Measurements from ENCODE around the gene FAM131A.

FAM131A gene

DNA sequence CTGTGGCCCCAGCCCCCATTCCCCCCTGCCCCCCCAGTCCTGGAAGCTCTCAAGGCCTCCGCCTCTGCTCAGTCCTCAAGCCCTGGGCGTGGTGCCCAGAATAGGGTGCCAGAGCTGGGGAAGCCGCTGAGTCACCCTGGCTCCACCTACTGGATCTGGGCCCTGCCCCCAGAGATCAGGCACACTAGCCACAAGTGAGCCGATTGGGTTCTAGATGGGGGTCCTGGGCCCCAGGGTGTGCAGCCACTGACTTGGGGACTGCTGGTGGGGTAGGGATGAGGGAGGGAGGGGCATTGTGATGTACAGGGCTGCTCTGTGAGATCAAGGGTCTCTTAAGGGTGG is 17.3 kb upstream of the FAM131A start:
- no peaks in the 10 kb centered on the region for H3K27me3 ChIP-seq (ENCODE audit: control insufficient read depth, insufficient read depth, low read length)
- peaks cover 79% of the 10 kb centered on the region for H3K36me3 ChIP-seq (ENCODE audit: control insufficient read depth, low read depth, low read length)
- no peak overlapping the region for H3K27ac ChIP-seq (ENCODE audit: low read length)
- no peak overlapping the region for H3K9ac ChIP-seq (ENCODE audit: low read length)
- no peaks in the 10 kb centered on the region for H3K9me3 ChIP-seq (ENCODE audit: control insufficient read depth, low read depth, low read length)
- H3K4me1 ChIP-seq (ENCODE audit: control insufficient read depth, low read depth, low read length): peaks cover 3% of the 10 kb centered on the region
- no peak overlapping the region for H3K4me3 ChIP-seq (ENCODE audit: low read length)

DNA sequence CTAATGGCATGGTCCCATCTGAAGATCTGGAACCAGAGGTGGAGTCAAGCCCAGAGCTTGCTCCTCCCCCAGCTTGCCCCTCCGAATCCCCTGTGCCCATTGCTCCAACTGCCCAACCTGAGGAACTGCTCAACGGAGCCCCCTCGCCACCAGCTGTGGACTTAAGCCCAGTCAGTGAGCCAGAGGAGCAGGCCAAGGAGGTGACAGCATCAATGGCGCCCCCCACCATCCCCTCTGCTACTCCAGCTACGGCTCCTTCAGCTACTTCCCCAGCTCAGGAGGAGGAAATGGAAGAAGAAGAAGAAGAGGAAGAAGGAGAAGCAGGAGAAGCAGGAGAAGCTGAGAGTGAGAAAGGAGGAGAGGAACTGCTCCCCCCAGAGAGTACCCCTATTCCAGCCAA is 15.7 kb upstream of the FAM131A start:
- Histone ChIP-seq H3K9ac (ENCODE audit: low read length) (no peak overlapping the region), H3K27me3 (ENCODE audit: control insufficient read depth, insufficient read depth, low read length) (no peaks in the 10 kb centered on the region), H3K27ac (ENCODE audit: low read length) (no peak overlapping the region), H3K36me3 (ENCODE audit: control insufficient read depth, low read depth, low read length) (peaks cover 92% of the 10 kb centered on the region), H3K4me3 (ENCODE audit: low read length) (no peak overlapping the region), H3K4me1 (ENCODE audit: control insufficient read depth, low read depth, low read length) (no peaks in the 10 kb centered on the region), H3K9me3 (ENCODE audit: control insufficient read depth, low read depth, low read length) (no peaks in the 10 kb centered on the region)

DNA sequence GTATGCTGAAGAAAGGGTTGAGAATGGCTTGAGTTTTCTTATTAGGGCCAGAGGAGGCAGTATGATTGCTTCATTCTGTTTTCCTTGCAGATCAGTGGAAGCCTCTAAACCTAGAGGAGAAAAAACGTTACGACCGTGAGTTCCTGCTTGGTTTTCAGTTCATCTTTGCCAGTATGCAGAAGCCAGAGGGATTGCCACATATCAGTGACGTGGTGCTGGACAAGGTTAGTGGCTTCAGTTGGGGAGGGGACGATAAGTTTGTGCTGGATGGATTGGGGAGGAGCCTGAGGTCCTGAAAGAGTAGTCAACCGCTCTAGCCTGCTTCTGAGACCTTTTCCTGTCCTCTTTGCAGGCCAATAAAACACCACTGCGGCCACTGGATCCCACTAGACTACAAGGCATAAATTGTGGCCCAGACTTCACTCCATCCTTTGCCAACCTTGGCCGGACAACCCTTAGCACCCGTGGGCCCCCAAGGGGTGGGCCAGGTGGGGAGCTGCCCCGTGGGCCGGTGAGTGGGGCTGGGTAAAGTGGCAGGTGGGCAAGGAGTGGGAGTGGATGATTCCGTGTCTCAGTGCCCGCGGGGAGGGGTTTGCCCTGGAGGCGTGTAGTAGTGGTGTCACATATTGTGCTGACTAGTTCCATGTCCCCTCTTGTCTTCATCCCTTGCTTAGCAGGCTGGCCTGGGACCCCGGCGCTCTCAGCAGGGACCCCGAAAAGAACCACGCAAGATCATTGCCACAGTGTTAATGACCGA is 14.5 kb upstream of the FAM131A start:
- H3K36me3 ChIP-seq (ENCODE audit: control insufficient read depth, low read depth, low read length): peaks cover 93% of the 10 kb centered on the region
- H3K9ac ChIP-seq (ENCODE audit: low read length): no peak overlapping the region
- H3K4me1 ChIP-seq (ENCODE audit: control insufficient read depth, low read depth, low read length): no peaks in the 10 kb centered on the region
- no peaks in the 10 kb centered on the region for H3K27me3 ChIP-seq (ENCODE audit: control insufficient read depth, insufficient read depth, low read length)
- H3K9me3 ChIP-seq (ENCODE audit: control insufficient read depth, low read depth, low read length): no peaks in the 10 kb centered on the region
- no peak overlapping the region for H3K27ac ChIP-seq (ENCODE audit: low read length)
- H3K4me3 ChIP-seq (ENCODE audit: low read length): no peak overlapping the region

DNA sequence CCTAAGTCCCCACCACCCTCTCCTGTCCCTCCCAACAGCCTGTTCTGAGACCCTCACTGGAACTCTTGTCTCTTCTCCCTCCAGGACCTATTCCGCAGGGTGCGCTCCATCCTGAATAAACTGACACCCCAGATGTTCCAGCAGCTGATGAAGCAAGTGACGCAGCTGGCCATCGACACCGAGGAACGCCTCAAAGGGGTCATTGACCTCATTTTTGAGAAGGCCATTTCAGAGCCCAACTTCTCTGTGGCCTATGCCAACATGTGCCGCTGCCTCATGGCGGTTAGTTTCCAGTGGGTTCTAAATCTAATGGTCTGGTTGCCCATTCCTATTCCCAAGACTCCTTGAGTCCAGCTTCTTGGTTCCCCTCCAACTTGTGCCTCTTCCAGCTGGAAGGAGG is 13.7 kb upstream of the FAM131A start:
- Histone ChIP-seq H3K27ac (ENCODE audit: low read length) (no peak overlapping the region), H3K27me3 (ENCODE audit: control insufficient read depth, insufficient read depth, low read length) (no peaks in the 10 kb centered on the region), H3K4me1 (ENCODE audit: control insufficient read depth, low read depth, low read length) (no peaks in the 10 kb centered on the region), H3K4me3 (ENCODE audit: low read length) (no peak overlapping the region), H3K9ac (ENCODE audit: low read length) (no peak overlapping the region), H3K36me3 (ENCODE audit: control insufficient read depth, low read depth, low read length) (peaks cover 97% of the 10 kb centered on the region), H3K9me3 (ENCODE audit: control insufficient read depth, low read depth, low read length) (no peaks in the 10 kb centered on the region)

DNA sequence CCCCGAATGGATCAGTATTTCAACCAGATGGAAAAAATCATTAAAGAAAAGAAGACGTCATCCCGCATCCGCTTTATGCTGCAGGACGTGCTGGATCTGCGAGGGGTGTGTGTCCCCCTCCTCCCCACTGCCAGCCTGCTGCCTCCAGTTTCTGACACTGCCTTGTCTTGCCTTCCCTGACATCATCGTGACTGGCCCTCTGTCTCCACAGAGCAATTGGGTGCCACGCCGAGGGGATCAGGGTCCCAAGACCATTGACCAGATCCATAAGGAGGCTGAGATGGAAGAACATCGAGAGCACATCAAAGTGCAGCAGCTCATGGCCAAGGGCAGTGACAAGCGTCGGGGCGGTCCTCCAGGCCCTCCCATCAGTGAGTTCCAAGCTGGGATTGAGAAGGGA is 12.1 kb upstream of the FAM131A start:
- no peaks in the 10 kb centered on the region for H3K9me3 ChIP-seq (ENCODE audit: control insufficient read depth, low read depth, low read length)
- H3K27ac ChIP-seq (ENCODE audit: low read length): no peak overlapping the region
- peaks cover 99% of the 10 kb centered on the region for H3K36me3 ChIP-seq (ENCODE audit: control insufficient read depth, low read depth, low read length)
- H3K4me3 ChIP-seq (ENCODE audit: low read length): no peak overlapping the region
- no peaks in the 10 kb centered on the region for H3K4me1 ChIP-seq (ENCODE audit: control insufficient read depth, low read depth, low read length)
- no peaks in the 10 kb centered on the region for H3K27me3 ChIP-seq (ENCODE audit: control insufficient read depth, insufficient read depth, low read length)
- no peak overlapping the region for H3K9ac ChIP-seq (ENCODE audit: low read length)

- no peak overlapping the region for H3K27ac ChIP-seq (ENCODE audit: low read length)
Measured at GRCh38 chr3:184325715-184326369, 11.6 kb upstream of the FAM131A start.

DNA sequence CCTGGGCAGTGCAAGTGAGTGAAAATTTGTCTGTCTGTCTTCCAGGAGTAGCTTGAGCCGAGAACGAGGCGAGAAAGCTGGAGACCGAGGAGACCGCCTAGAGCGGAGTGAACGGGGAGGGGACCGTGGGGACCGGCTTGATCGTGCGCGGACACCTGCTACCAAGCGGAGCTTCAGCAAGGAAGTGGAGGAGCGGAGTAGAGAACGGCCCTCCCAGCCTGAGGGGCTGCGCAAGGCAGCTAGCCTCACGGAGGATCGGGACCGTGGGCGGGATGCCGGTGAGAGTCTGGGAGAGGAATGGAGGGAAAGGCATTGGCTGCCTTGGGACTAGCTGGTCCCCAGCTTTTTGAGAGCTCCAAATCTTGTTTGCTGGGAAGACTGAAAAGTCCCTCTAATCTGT is 10.2 kb upstream of the FAM131A start:
- Histone ChIP-seq H3K4me1 (ENCODE audit: control insufficient read depth, low read depth, low read length) (no peaks in the 10 kb centered on the region), H3K36me3 (ENCODE audit: control insufficient read depth, low read depth, low read length) (peaks cover 96% of the 10 kb centered on the region), H3K9me3 (ENCODE audit: control insufficient read depth, low read depth, low read length) (no peaks in the 10 kb centered on the region), H3K9ac (ENCODE audit: low read length) (no peak overlapping the region), H3K27me3 (ENCODE audit: control insufficient read depth, insufficient read depth, low read length) (no peaks in the 10 kb centered on the region), H3K4me3 (ENCODE audit: low read length) (no peak overlapping the region), H3K27ac (ENCODE audit: low read length) (no peak overlapping the region)

More at GRCh38 chr3:184325715-184326369, 11.6 kb upstream of the FAM131A start:
- no peak overlapping the region for H3K4me3 ChIP-seq (ENCODE audit: low read length)
- no peaks in the 10 kb centered on the region for H3K4me1 ChIP-seq (ENCODE audit: control insufficient read depth, low read depth, low read length)
- H3K9ac ChIP-seq (ENCODE audit: low read length): no peak overlapping the region
- H3K36me3 ChIP-seq (ENCODE audit: control insufficient read depth, low read depth, low read length): peaks cover 96% of the 10 kb centered on the region
- no peaks in the 10 kb centered on the region for H3K9me3 ChIP-seq (ENCODE audit: control insufficient read depth, low read depth, low read length)
- no peaks in the 10 kb centered on the region for H3K27me3 ChIP-seq (ENCODE audit: control insufficient read depth, insufficient read depth, low read length)

- Histone ChIP-seq H3K27ac (ENCODE audit: low read length) (no peak overlapping the region), H3K4me3 (ENCODE audit: low read length) (no peak overlapping the region), H3K9me3 (ENCODE audit: control insufficient read depth, low read depth, low read length) (no peaks in the 10 kb centered on the region), H3K27me3 (ENCODE audit: control insufficient read depth, insufficient read depth, low read length) (no peaks in the 10 kb centered on the region), H3K4me1 (ENCODE audit: control insufficient read depth, low read depth, low read length) (no peaks in the 10 kb centered on the region), H3K36me3 (ENCODE audit: control insufficient read depth, low read depth, low read length) (peaks cover 96% of the 10 kb centered on the region), H3K9ac (ENCODE audit: low read length) (no peak overlapping the region)
Measured at GRCh38 chr3:184328516-184328915, 8.9 kb upstream of the FAM131A start.

DNA sequence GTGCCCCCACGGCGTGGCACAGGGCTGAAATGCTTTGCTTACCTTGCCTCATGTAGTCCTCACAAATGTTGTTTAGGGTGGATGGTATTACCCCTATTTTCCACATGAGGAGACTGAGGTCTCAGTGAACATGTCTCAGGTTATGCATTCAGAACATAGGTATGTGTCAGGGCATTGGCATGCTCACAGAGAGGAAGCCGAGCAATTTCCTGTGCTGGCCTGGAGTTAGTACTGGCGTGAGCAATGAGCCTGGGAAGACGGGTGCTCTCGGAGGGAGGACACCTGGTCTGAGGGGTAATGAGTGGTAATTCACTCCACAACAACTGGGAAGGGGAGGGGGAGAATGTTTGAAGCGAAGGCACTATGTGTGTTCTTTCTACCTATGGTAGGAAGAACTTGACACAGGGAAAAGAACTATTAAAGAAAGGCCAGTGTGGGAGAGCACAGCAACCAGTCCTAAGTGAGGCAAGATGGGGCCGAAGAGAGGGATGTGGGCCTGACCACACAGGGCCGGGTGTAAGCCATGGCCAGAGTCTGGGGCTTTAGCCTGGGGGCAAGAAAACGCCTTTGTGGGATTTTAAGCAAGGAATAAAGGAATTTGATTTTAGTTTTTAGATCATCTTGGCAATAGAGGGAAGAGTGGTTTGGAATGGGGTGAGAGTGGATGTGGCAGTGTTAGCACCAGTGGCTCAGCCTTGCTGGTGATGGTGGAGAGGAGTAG is 4.9 kb upstream of the FAM131A start:
- H3K9ac ChIP-seq (ENCODE audit: low read length): no peak overlapping the region
- H3K27ac ChIP-seq (ENCODE audit: low read length): no peak overlapping the region

DNA sequence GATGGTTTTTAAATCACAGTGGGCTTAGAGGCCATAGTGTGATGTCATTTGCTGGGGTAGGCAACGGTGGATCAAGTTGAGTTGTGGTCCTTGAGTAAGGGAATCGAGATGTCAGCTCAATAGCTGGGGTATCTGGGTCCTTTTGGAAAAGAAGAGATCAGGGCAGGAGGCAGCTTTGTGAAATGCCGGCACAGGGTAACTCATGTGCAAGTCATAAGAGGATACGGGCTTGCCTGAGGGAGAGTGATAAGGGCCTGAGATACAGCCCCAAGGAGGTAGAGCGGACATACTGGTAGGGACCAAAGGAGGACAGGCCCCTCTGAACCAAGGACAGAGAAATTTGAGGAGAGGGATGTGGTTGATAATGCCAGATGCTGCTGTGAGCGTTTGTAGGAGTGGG is 4.2 kb upstream of the FAM131A start:
- Histone ChIP-seq H3K4me1 (ENCODE audit: control insufficient read depth, low read depth, low read length) (peaks cover 14% of the 10 kb centered on the region), H3K4me3 (ENCODE audit: low read length) (no peak overlapping the region), H3K27ac (ENCODE audit: low read length) (no peak overlapping the region), H3K36me3 (ENCODE audit: control insufficient read depth, low read depth, low read length) (peaks cover 62% of the 10 kb centered on the region), H3K9me3 (ENCODE audit: control insufficient read depth, low read depth, low read length) (no peaks in the 10 kb centered on the region), H3K9ac (ENCODE audit: low read length) (no peak overlapping the region), H3K27me3 (ENCODE audit: control insufficient read depth, insufficient read depth, low read length) (no peaks in the 10 kb centered on the region)

More for the DNA sequence above, 4.9 kb upstream of the FAM131A start:
- H3K36me3 ChIP-seq (ENCODE audit: control insufficient read depth, low read depth, low read length): peaks cover 69% of the 10 kb centered on the region
- no peaks in the 10 kb centered on the region for H3K9me3 ChIP-seq (ENCODE audit: control insufficient read depth, low read depth, low read length)
- H3K4me1 ChIP-seq (ENCODE audit: control insufficient read depth, low read depth, low read length): peaks cover 9% of the 10 kb centered on the region
- no peak overlapping the region for H3K4me3 ChIP-seq (ENCODE audit: low read length)
- no peaks in the 10 kb centered on the region for H3K27me3 ChIP-seq (ENCODE audit: control insufficient read depth, insufficient read depth, low read length)

GRCh38 chr3:184333700-184334099 is 3.7 kb upstream of the FAM131A start:
- H3K27ac ChIP-seq (ENCODE audit: low read length): no peak overlapping the region
- peaks cover 16% of the 10 kb centered on the region for H3K4me1 ChIP-seq (ENCODE audit: control insufficient read depth, low read depth, low read length)
- H3K9ac ChIP-seq (ENCODE audit: low read length): no peak overlapping the region
- no peaks in the 10 kb centered on the region for H3K9me3 ChIP-seq (ENCODE audit: control insufficient read depth, low read depth, low read length)
- no peak overlapping the region for H3K4me3 ChIP-seq (ENCODE audit: low read length)
- H3K27me3 ChIP-seq (ENCODE audit: control insufficient read depth, insufficient read depth, low read length): no peaks in the 10 kb centered on the region
- peaks cover 57% of the 10 kb centered on the region for H3K36me3 ChIP-seq (ENCODE audit: control insufficient read depth, low read depth, low read length)

Data from iPS-18a (cell line).